ENCODE measurements around the gene RPS6KB1. TPM values are rescaled to one million over a fixed set of nuclear protein-coding genes. Genes with fewer than 3 reads are reported as not detected.
"Not testable (repeated sequence)": the region's sequence is repeated elsewhere in the genome, so short reads cannot be mapped to it uniquely, and the experiment has no call there.

RPS6KB1 gene
- total RNA-seq, 1 donor from 2014 or later = 42.3 TPM

- Mint-ChIP-seq H3K36me3 (peaks cover 39% of the 10 kb centered on the region), H3K4me1 (no peaks in the 10 kb centered on the region), H3K9me3 (no peaks in the 10 kb centered on the region), H3K27ac (no peak overlapping the region), H3K4me3 (no peak overlapping the region), H3K27me3 (ENCODE audit: low read depth) (no peaks in the 10 kb centered on the region)
- DNase-seq (ENCODE audit: low spot score in 2 of 2, unreplicated experiment in 2 of 2) = no peak
- no peak for TF ChIP-seq CTCF (IDR thresholded peaks at IDR 0.05; ENCODE audit: unreplicated experiment)
Measured at GRCh38 chr17:59941131-59941530, 48.2 kb downstream of the RPS6KB1 start.

- not testable (repeated sequence) for H3K27me3 Mint-ChIP-seq (ENCODE audit: low read depth); H3K27ac Mint-ChIP-seq; H3K4me3 Mint-ChIP-seq; DNase-seq (ENCODE audit: low spot score in 2 of 2, unreplicated experiment in 2 of 2); H3K9me3 Mint-ChIP-seq; H3K4me1 Mint-ChIP-seq
- H3K36me3 Mint-ChIP-seq = peaks cover 31% of the 10 kb centered on the region
Measured at GRCh38 chr17:59946433-59946832, 53.5 kb downstream of the RPS6KB1 start.

- not testable (repeated sequence) for DNase-seq (ENCODE audit: low spot score in 2 of 2, unreplicated experiment in 2 of 2); H3K9me3 Mint-ChIP-seq; H3K4me1 Mint-ChIP-seq; H3K27me3 Mint-ChIP-seq (ENCODE audit: low read depth); H3K27ac Mint-ChIP-seq; H3K4me3 Mint-ChIP-seq
- peaks cover 30% of the 10 kb centered on the region for H3K36me3 Mint-ChIP-seq
Measured at GRCh38 chr17:59947310-59947709, 54.4 kb downstream of the RPS6KB1 start.

- Mint-ChIP-seq H3K27ac (no peak overlapping the region), H3K9me3 (no peaks in the 10 kb centered on the region), H3K4me1 (no peaks in the 10 kb centered on the region), H3K27me3 (ENCODE audit: low read depth) (no peaks in the 10 kb centered on the region), H3K4me3 (no peak overlapping the region), H3K36me3 (peaks cover 26% of the 10 kb centered on the region)
- no peak for TF ChIP-seq CTCF (IDR thresholded peaks at IDR 0.05; ENCODE audit: unreplicated experiment)
- no peak for DNase-seq (ENCODE audit: low spot score in 2 of 2, unreplicated experiment in 2 of 2)
Measured at GRCh38 chr17:59950049-59950448, 57.1 kb downstream of the RPS6KB1 start.

- TF ChIP-seq CTCF (IDR thresholded peaks at IDR 0.05; ENCODE audit: unreplicated experiment) = no peak
- Mint-ChIP-seq H3K27ac (no peak overlapping the region), H3K4me3 (no peak overlapping the region), H3K36me3 (peaks cover 31% of the 10 kb centered on the region), H3K27me3 (ENCODE audit: low read depth) (no peaks in the 10 kb centered on the region), H3K9me3 (no peaks in the 10 kb centered on the region), H3K4me1 (no peaks in the 10 kb centered on the region)
- DNase-seq (ENCODE audit: low spot score in 2 of 2, unreplicated experiment in 2 of 2) = no peak
Measured at GRCh38 chr17:59954856-59955255, 61.9 kb downstream of the RPS6KB1 start.

GRCh38 chr17:59959574-59959973 lies 66.7 kb downstream of the RPS6KB1 start:
- not testable (repeated sequence) for H3K27me3 Mint-ChIP-seq (ENCODE audit: low read depth); H3K4me3 Mint-ChIP-seq; H3K27ac Mint-ChIP-seq; DNase-seq (ENCODE audit: low spot score in 2 of 2, unreplicated experiment in 2 of 2); H3K9me3 Mint-ChIP-seq
- H3K36me3 Mint-ChIP-seq = peaks cover 24% of the 10 kb centered on the region
- peaks cover 14% of the 10 kb centered on the region for H3K4me1 Mint-ChIP-seq

GRCh38 chr17:59962739-59963318 lies 69.9 kb downstream of the RPS6KB1 start:
- Mint-ChIP-seq H3K4me1 (peaks cover 16% of the 10 kb centered on the region), H3K9me3 (no peaks in the 10 kb centered on the region), H3K27me3 (ENCODE audit: low read depth) (peaks cover 1% of the 10 kb centered on the region), H3K36me3 (peaks cover 12% of the 10 kb centered on the region), H3K27ac (no peak overlapping the region), H3K4me3 (peak overlapping the region; percentile 85)
- DNase-seq (ENCODE audit: low spot score in 2 of 2, unreplicated experiment in 2 of 2) = no peak
- no peak for TF ChIP-seq CTCF (IDR thresholded peaks at IDR 0.05; ENCODE audit: unreplicated experiment)
